A549 treated with AZD2906 at 1 μM for 4 hours (cell line): ENCODE data around the gene NUP54. TPM values are rescaled to one million over a fixed set of nuclear protein-coding genes. Genes with fewer than 3 reads are reported as not detected.

Source experiments
- total RNA-seq: library from RNA; stranded (reverse); fragments of 200-300 nt; extraction: Qiagen RNA extraction; gene quantifications from 5 replicates; pipeline ENCODE4 v1.2.3, GENCODE V29; 2022

NUP54 gene, protein sequence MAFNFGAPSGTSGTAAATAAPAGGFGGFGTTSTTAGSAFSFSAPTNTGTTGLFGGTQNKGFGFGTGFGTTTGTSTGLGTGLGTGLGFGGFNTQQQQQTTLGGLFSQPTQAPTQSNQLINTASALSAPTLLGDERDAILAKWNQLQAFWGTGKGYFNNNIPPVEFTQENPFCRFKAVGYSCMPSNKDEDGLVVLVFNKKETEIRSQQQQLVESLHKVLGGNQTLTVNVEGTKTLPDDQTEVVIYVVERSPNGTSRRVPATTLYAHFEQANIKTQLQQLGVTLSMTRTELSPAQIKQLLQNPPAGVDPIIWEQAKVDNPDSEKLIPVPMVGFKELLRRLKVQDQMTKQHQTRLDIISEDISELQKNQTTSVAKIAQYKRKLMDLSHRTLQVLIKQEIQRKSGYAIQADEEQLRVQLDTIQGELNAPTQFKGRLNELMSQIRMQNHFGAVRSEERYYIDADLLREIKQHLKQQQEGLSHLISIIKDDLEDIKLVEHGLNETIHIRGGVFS
- 24.5 to 39.8 TPM (median 26.1 TPM) in 5 replicates for total RNA-seq

DNA sequence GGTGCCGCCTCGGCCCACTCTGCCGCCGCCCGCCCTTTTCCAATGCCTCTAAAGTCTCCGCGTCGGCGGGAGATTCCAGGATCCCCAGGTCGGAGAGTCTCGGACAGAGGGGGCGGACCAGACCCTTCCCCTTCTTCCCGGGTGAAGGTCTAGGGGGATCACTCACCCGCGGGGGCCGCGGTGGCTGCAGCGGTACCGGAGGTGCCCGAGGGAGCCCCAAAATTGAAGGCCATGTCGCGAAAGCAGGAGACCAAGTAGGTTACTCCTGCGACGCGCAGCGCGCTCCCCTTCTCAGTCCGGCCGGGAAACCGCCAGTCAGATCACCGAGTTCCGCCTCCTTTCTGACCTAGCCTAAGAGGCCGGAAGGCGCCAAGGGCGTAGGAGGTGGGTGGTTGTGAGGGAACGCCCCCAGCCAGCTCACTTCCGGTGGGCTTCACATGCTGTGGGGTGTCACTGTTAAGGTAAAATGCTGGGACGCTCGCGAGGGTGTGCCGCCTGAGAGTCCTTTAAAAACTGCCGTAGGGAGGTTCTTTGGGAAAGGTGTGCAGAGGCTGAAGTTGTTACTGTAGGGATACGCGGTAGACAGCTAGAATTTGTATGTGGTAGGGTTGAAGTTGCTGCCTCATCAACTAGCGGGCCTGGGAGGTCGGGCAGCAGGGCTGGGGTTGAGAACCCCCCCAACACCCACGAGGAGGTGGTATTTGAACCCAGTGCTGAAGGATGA, at the start of gene NUP54:
NUP54 (minus strand) TSS at position 256 of the 724 bp plus-strand sequence; CDS start at position 233, 23 bp downstream.

DNA sequence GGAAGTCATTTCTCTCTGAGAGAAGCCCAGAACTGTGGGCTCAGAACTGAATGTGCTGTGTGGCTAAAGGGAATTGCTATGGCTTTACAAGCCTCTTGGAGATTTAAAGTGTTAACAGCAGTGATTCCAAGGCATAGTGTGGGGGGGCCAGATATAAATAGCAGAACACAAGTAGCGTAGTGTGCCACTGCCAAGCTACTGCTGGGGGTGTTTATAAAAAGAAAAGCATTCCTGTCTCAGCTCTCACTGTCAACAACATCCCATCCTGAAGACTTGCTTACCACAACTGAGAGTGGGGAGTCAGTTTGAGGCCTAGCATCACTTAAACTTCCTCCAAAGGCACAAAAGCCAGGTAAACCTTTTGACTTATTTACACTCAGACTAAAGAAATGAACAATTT, 73.7 kb downstream of the NUP54 start, which contains the start of gene ART3:
ART3 (plus strand) TSS at position 242 of the 400 bp plus-strand sequence. CDS start 1,181 bp downstream, outside the sequence.

Other genes starting within 250 kb of the NUP54 start
- gene PPEF2, start 245.9 kb downstream of the NUP54 start, total RNA-seq, result not detected in 5 replicates
- 22.0 to 25.2 TPM (median 23.8 TPM) in 5 replicates for gene NAAA, start 207.4 kb downstream of the NUP54 start, total RNA-seq
- 13.5 to 17.5 TPM (median 14.0 TPM) in 5 replicates for gene SDAD1, start 157.5 kb downstream of the NUP54 start, total RNA-seq
- gene CXCL9, start 140.9 kb downstream of the NUP54 start, total RNA-seq, result not detected in 5 replicates
- 0.06 to 0.21 TPM (median 0.07 TPM) in 4 of 5 replicates, not detected in the other for gene CXCL10, start 124.9 kb downstream of the NUP54 start, total RNA-seq
- 0.08 to 0.20 TPM (median 0.14 TPM) in 5 replicates for gene CXCL11, start 112.3 kb downstream of the NUP54 start, total RNA-seq
- not detected in 5 replicates for gene ART3, start 73.7 kb downstream of the NUP54 start, total RNA-seq
- gene SCARB2, start 65.4 kb upstream of the NUP54 start, total RNA-seq, result 42.3 to 57.2 TPM (median 48.3 TPM) in 5 replicates
- 0.10 to 0.21 TPM (median 0.15 TPM) in 5 replicates for gene FAM47E, start 103.3 kb upstream of the NUP54 start, total RNA-seq
- 10.8 to 13.4 TPM (median 12.3 TPM) in 5 replicates for gene STBD1, start 158.3 kb upstream of the NUP54 start, total RNA-seq